GM18870 (cell line): ENCODE data around the gene FZR1.

Experiments
- ATAC-seq: cut with Tn5 transposase; IDR thresholded peaks from one replicate; pipeline ENCODE4 v1.9.1; 2021; ENCODE audit warnings: moderate library complexity; ENCODE audit not compliant: unreplicated experiment

Gene FZR1

DNA sequence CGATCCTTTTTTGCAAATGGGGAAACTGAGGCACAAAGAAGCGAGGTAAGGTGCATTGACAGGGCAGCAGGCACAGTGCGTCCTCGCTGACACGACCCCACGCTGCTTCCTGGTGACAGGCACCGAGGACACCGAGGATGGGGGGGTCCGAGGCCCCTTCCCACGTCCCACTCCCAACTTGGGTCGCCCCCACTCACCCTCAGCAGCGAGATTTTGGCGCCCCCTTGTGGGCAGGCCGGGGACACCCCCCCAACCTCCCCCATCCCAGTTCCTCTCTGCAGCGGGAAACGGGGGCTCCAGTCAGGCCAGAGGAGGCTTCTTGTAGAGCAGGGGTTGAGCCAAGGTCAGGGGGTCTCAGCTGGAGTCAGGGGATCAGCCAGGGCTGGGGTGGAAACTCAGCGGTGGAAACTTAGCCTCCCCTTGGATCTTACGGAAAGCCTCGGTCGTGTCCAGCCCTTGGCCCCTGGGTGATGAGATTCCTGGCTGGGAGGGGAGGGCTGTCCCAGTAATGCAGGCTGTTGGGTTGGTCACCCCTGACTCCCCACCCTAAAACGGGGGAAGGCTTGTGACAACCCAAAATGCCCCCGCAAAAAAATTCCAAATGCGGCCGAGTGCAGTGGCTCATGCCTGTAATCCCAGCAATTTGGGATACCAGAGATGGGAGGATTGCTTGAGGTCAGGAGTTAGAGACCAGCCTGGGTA lies 34.0 kb upstream of the FZR1 start:
- no peak for ATAC-seq

- ATAC-seq: no peak
These were observed 32.1 kb upstream of the FZR1 start for GRCh38 chr19:3474010-3474409.

GRCh38 chr19:3474614-3475013 lies 31.5 kb upstream of the FZR1 start:
- ATAC-seq: no peak

- no peak for ATAC-seq
These were observed 30.7 kb upstream of the FZR1 start for GRCh38 chr19:3475449-3475848.

DNA sequence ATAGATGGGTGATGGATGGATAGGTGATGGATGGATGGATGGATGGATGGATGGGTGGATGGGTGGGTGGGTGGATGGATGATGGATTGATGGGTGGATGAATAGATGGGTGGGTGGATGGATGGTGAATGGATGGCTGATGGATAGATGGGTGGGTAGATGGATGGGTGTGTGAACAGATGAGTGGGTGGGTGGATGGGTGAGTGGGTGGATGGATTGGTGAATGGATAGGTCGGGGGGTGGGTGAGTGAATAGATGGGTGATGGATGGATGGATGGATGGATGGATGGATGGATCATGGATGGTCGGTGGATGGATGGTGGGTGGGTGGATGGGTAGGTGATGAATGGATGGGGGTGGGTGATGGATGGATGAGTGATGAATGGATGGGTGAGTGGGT lies 29.3 kb upstream of the FZR1 start:
- ATAC-seq: no peak

DNA sequence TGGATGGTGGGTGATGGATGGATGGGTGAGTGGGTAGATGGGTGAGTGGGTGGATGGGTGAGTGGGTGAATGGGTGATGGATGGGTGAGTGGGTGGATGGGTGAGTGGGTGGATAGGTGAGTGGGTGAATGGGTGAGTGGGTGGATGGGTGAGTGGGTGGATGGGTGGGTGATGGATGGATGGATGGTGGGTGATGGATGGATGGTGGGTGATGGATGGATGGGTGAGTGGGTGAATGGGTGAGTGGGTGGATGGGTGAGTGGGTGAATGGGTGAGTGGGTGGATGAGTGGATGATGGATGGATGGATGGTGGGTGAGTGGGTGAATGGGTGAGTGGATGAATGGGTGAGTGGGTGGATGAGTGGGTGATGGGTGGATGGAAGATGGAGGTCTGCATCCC lies 28.6 kb upstream of the FZR1 start:
- ATAC-seq: no peak

DNA sequence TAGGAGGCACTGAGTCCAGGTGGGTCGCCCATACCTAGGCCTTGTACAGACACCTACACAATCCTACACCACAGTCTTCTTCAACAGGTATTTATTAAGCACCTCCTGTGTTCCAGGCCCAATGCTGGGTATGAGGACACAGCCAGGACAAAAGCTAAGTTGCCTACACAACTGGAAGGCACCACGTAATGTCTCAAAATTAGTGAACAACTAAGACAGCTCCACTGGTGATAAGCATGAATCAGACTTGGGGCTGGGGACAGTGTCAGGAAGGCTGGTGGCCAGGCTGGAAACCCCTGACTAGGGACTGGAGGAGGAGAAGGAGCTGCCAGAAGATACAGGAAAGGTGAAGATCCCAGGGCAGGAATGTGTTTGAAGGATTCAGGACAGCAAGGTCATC lies 28.2 kb upstream of the FZR1 start:
- no peak for ATAC-seq

DNA sequence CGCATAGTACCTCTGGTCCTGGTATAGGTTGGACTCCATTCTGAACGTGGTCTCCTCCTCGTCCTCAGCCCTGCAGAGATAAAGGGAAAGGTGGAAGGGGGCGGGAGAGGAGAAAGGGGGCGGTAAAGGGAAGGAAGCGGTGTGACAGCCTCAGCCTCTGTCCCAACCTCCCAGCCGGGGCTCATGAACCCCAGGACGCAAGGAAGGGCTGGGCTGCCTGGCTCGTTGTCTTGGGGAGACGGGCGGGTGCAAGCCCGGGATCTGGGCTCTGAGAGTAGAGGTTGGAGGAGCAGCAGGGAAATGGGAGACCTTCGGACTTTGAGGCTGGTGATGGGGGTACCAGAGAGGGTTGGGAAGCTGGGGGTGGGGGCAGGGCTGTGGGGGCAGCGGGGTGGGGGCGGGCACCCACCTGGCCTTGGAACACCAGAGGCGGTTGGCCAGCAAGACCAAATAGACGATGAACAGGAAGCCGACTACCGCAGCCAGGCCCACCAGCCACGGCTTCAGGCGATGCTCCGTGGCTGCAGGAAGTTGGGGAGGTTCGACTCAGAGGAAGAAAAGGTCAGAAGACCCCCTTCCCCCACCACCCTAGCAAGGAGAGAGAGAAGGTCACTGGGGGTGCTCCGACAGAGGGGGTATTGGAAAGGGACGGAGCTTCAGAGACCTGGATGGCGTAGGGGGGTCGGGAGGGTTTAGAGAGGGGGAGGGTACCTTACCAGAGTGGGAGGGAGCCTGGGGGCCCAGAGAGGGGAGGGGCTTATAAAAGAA lies 27.5 kb upstream of the FZR1 start:
- no peak for ATAC-seq

GRCh38 chr19:3479177-3479833 lies 26.8 kb upstream of the FZR1 start:
- ATAC-seq: no peak

DNA sequence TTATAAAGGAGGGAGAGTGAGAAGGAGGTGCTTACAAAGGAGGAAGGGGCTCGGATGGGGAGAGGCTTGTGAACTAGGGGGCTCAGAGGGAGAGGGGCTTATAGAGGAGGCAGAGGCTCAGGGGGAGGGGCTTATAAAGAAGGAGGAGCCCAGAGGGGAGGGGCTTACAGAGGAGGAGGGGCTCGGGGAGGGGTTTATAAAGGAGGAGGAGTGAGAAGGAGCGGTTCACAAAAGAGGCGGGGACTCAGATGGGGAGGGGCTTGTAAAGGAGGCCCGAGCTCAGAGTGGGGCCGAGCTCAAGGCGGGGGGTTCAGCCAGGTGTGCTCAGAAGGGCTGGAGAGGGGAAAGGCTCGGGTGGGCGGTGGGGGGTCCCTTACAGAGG lies 26.3 kb upstream of the FZR1 start:
- ATAC-seq: no peak

DNA sequence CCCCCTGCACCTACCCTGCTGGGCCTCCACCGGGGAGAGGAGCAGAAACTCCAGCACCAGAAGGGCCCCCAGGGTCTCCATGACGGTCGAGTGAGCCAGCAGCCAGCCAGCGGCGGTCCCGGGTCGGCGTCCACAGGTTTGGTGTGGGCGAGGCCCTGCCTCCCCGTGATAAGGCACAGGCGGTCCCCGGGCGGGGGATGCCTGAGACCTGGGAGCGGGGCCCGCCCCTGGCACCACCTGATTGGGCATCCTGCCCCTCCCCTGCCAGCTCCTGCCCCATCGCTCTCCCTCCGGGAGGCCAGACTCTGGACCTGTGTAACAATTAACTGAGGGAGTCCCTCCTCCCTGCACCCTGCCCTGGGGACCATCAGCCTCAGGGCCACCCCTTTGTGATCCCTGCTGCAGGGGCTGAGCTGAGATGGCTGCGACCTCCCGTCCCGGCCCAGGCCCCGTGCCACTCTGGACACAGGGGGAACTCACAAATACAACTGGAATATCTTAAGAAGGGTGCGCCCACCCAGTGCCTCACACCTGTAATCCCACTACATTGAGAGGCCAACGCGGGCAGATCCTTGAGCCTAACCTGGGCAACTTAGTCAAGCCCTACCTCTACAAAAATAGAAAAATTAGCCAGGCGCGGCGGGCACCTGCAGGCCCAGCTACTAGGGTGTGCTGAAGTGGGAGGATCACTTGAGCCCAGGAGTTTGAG lies 25.6 kb upstream of the FZR1 start, which contains the start of gene SMIM24:
Gene SMIM24 (minus strand): TSS at position 143 of the 709 bp plus-strand sequence. CDS start 62 bp downstream, at position 81.
- no peak for ATAC-seq

DNA sequence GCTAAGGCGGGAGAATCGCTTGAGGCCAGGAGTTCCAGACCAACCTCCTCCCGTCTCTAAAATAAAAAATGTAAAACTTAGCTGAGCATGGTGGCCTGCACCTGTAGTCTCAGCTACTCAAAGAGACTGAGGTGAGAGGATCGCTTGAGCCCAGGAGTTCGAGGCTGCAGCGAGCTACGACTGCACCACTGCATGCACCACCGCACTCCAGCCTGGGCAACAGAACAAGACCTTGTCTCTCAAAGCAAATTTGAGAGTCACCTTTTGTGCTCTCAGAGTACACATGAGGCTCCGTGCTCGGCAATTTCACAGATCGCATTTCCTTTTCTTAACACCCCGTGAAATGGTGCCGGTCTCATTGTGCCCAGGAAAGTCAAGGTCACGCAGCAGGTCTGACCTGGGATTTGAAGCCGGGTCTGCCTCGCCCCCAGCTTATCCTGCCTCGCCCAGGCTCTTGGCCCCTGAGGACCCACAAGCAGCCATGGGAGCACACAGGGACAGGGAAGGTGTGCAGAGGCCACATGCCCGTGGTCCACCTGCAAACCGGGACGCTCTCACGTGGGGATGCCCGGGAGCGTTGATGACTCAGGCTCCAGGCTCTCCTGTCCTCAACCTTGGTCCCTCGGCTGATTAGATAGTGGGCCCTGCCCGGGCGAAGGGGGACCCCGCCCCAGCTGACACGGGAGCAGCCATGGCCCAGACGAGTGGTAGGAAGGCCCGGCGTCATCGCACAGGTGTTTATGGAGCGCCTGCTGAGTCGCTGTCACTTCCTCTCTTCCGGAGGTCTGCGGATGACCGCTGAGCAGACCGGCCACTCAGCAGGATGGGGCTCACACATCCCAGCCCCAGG lies 24.6 kb upstream of the FZR1 start:
- no peak for ATAC-seq

DNA sequence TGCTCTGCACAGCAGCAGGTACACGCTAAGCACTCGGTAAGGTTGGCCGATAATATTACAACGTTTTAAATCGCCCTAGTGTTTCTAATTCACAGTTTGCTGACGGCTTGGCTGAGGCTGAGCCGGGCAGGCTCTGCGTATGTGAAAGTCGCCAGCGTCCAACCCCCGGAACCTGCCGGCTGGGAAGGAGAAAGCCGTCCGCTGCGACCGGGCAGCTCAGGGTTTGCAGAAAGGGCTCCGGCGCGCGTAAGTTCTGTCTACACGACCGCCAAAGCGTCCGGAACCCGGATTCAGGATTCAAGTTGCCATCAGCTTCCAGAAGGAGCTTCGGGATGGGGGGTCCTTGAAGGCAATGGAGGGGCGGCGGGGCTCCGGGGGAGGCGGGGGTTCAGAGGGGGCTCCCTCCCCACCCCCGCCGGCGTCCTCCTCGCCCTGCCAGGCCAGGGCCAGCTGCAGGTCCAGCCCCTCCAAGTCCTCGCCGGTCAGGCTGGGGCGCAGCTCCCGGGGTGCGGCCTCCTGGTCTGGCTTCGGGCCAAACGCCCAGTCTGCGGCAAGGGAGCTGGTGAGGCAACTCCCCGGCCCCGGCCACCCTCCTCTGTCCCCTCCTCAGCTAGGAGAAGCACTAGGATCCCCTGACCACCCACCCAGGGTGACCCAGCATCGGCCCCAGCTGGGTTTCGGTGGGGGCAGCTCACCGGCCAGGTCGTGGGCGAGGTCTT lies 23.4 kb upstream of the FZR1 start:
- ATAC-seq: no peak

DNA sequence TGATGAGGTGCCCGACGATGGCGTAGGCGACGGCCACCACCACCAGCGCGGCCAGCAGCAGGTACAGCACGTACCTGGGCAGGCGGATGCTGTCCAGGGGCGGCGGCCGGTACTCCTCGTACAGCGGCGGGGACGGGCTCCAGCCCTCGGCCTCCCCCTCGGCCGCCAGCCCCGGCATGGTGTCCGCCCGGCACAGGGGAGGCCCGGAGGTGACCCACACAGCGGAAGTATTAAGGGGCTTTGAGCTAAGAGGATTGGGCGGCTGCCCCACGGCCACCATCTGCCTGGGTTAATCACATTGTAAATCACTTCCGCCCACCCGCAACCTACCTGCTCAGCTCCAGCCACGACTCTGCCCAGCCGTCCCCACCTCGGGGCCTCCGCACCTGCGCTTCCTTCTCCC lies 22.9 kb upstream of the FZR1 start, which contains the start of gene SMIM44:
Gene SMIM44 (minus strand): TSS at position 216 of the 403 bp plus-strand sequence. CDS start 38 bp downstream, at position 178.
- no peak for ATAC-seq

DNA sequence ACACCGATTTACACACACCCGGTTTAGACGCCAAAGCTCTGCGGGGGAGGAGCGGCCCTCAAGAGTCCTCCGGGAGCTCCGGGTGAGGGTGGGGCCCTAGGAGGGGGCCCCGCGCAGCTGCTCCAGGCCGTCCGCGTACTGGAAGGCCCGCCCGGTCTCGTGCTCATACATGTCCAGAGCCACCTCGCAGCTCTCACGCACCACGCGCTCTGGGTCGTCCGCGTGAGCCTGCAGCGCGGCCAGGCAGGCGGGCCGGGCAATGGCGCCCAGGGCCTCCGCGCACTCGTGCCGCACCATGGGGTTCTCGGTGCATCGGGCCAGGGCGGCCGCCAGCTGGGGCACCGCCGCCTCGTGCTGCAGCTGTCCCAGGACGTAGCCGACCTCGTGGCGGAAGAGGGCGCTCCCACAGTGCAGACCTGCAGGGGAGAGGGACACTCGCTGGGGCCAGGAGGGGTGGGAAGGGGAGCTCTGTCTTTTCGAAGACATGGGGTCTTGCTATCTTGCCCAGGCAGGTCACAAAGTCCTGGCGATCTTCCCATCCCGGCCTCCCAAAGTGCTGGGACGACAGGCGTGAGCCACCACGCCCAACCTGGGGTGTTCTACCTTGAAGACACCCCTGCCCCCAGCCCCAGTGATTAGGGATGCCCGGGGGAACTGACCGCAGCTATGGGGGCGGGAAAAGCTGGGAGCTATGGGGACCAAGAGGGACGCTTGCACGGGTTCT lies 14.6 kb upstream of the FZR1 start:
- ATAC-seq: no peak

- no peak for ATAC-seq
These were observed 13.8 kb upstream of the FZR1 start for GRCh38 chr19:3492131-3492839.

- ATAC-seq: no peak
These were observed 13.2 kb upstream of the FZR1 start for GRCh38 chr19:3492919-3493318.

DNA sequence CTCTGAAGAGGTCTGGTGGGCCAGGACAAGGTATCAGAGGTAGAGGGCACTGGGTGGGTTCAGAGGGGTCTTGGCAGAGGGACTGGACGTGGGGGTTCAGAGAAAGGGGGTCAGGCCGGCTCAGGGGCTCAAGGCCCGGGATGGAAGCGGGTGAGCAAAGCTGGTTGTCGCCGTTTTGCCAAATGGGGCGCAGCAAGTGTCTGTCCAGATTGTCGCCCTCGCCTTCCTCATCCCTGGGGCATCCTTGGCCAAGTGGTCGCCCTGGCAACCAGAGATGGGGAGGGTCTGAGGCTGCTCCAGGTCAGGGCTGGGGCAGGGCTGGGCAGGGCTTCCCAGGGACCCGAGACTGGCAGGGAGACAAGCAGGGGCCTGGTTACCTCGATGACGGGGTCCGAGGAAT lies 12.5 kb upstream of the FZR1 start:
- no peak for ATAC-seq
